HEK293 (cell line): Measurements from ENCODE around the gene ABCC11.

Experiments
- CTCF ChIA-PET: fragments of 350-600 bp; formaldehyde crosslinking; extraction: SDS; loops from one replicate; lab custom pipeline; 2021; ENCODE audit warnings: antibody characterized with exemption; lab: Yijun Ruan, JAX
- POLR2A ChIA-PET: fragments of 300-600 bp; formaldehyde crosslinking; extraction: SDS; loops from one replicate; lab custom pipeline; 2020; ENCODE audit warnings: antibody characterized with exemption, inconsistent platforms; lab: Yijun Ruan, JAX
- H3K27ac ChIP-seq: fragments of 200-500 bp; sonication (Bioruptor generic); 2 replicates; pipeline ENCODE4 v1.5.1; 2014; ENCODE audit warnings: low read depth, low read length, control low read depth, inconsistent platforms; ENCODE audit errors: extremely low read depth
- H3K36me3 ChIP-seq, 2 experiments: fragments of 200-500 bp in 1 of 2; sonication (Bioruptor generic) in 1 of 2; 1 replicate in 1 of 2; 2 replicates in 1 of 2; pipeline ENCODE4 v1.5.1; 2014 to 2017; ENCODE audit warnings: inconsistent platforms in 2 of 2, low read length in 2 of 2; ENCODE audit not compliant: control insufficient read depth in 2 of 2, insufficient read depth in 1 of 2
- H3K4me1 ChIP-seq: fragments of 200-500 bp; sonication (Bioruptor generic); 2 replicates; pipeline ENCODE4 v1.5.1; 2014; ENCODE audit warnings: mild to moderate bottlenecking, low read length, inconsistent platforms; ENCODE audit not compliant: control insufficient read depth, insufficient read depth
- H3K4me3 ChIP-seq: 2 replicates; pipeline ENCODE4 v1.5.1; 2011; ENCODE audit warnings: low read depth, mild to moderate bottlenecking, control low read depth, low read length, moderate library complexity
- H3K9me3 ChIP-seq: fragments of 200-500 bp; sonication (Bioruptor generic); 2 replicates; pipeline ENCODE4 v1.5.1; 2014; ENCODE audit warnings: low read depth, low read length, inconsistent platforms; ENCODE audit not compliant: control insufficient read depth, insufficient read depth
- PRDM1 ChIP-seq: fragments of 450-650 bp; formaldehyde crosslinking; IDR thresholded peaks from 2 replicates; pipeline ENCODE4; 2016; ENCODE audit warnings: missing biosample characterization, missing genetic modification characterization
- ZFP3 ChIP-seq: fragments of 450-650 bp; formaldehyde crosslinking; IDR thresholded peaks from 2 replicates; pipeline ENCODE4 v1.5.1; 2016; ENCODE audit warnings: low read depth, missing biosample characterization, missing genetic modification characterization
- ZIC2 ChIP-seq: fragments of 450-650 bp; formaldehyde crosslinking; IDR thresholded peaks from 2 replicates; pipeline ENCODE4 v1.5.1; 2016; ENCODE audit warnings: missing biosample characterization, missing genetic modification characterization
- ZNF140 ChIP-seq: fragments of 450-650 bp; formaldehyde crosslinking; IDR thresholded peaks from 2 replicates; pipeline ENCODE4 v1.5.1; 2016; ENCODE audit warnings: missing biosample characterization, missing genetic modification characterization
- ZNF16 ChIP-seq: fragments of 450-650 bp; formaldehyde crosslinking; IDR thresholded peaks from 2 replicates; pipeline ENCODE4 v1.5.1; 2016; ENCODE audit warnings: low read depth, missing biosample characterization, missing genetic modification characterization
- ZNF354C ChIP-seq: fragments of 450-650 bp; formaldehyde crosslinking; IDR thresholded peaks from 2 replicates; pipeline ENCODE4 v1.5.1; 2016; ENCODE audit warnings: missing biosample characterization, missing genetic modification characterization, low read depth, borderline replicate concordance
- ZNF426 ChIP-seq: fragments of 450-650 bp; formaldehyde crosslinking; IDR thresholded peaks from 2 replicates; pipeline ENCODE4 v1.5.1; 2017; ENCODE audit warnings: missing biosample characterization, missing genetic modification characterization, mild to moderate bottlenecking, inconsistent platforms, moderate library complexity
- ZNF626 ChIP-seq: fragments of 450-650 bp; sonication (Bioruptor Pico); formaldehyde crosslinking; IDR thresholded peaks from 2 replicates; pipeline ENCODE4 v1.5.1; 2018; ENCODE audit warnings: missing biosample characterization, missing genetic modification characterization, inconsistent platforms
- ZNF670 ChIP-seq: fragments of 450-650 bp; formaldehyde crosslinking; IDR thresholded peaks from 2 replicates; pipeline ENCODE4 v1.5.1; 2016; ENCODE audit warnings: missing biosample characterization, missing genetic modification characterization, low read depth
- ZNF777 ChIP-seq: fragments of 450-650 bp; formaldehyde crosslinking; IDR thresholded peaks from 2 replicates; pipeline ENCODE4 v1.5.1; 2017; ENCODE audit warnings: missing biosample characterization, missing genetic modification characterization, borderline replicate concordance
- TF ChIP-seq, protein P1 (sequence below): fragments of 450-650 bp; IDR thresholded peaks from 2 replicates; pipeline ENCODE4 v1.5.1; 2018; ENCODE audit warnings: missing biosample characterization, mild to moderate bottlenecking, missing genetic modification characterization
- TF ChIP-seq, protein P2 (sequence below): fragments of 450-650 bp; formaldehyde crosslinking; IDR thresholded peaks from 2 replicates; pipeline ENCODE4 v1.5.1; 2017; ENCODE audit warnings: missing biosample characterization, missing genetic modification characterization
- TF ChIP-seq, protein P3 (sequence below): fragments of 450-650 bp; formaldehyde crosslinking; IDR thresholded peaks from 2 replicates; pipeline ENCODE4 v1.5.1; 2016; ENCODE audit warnings: missing biosample characterization, missing genetic modification characterization
- TF ChIP-seq, protein P4 (sequence below): fragments of 450-650 bp; formaldehyde crosslinking; IDR thresholded peaks from 2 replicates; pipeline ENCODE4; 2016; ENCODE audit warnings: missing biosample characterization, missing genetic modification characterization
- TF ChIP-seq, protein P5 (sequence below): fragments of 450-650 bp; formaldehyde crosslinking; IDR thresholded peaks from 2 replicates; pipeline ENCODE4 v1.5.1; 2016; ENCODE audit warnings: missing biosample characterization, missing genetic modification characterization

ABCC11 gene

DNA sequence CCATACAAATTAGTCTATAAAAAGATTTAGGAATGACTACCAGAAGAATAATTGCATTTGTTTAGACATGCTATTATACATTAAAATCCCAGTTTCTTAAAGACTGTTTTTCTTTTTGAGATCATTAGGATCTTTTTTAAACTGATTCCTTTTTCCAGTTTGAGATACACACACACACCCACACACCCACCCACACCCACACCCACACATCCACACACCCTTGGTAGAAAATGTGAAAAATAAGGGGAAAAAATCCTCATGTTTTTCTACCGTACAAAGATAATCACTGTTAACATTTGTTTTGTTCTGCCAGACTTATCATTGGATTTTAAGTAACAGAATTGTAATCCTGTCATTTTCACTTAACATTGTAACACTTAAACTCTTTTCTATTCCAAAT, 27.1 kb upstream of the ABCC11 start (continued):
- TF ChIP-seq, protein P1, sequence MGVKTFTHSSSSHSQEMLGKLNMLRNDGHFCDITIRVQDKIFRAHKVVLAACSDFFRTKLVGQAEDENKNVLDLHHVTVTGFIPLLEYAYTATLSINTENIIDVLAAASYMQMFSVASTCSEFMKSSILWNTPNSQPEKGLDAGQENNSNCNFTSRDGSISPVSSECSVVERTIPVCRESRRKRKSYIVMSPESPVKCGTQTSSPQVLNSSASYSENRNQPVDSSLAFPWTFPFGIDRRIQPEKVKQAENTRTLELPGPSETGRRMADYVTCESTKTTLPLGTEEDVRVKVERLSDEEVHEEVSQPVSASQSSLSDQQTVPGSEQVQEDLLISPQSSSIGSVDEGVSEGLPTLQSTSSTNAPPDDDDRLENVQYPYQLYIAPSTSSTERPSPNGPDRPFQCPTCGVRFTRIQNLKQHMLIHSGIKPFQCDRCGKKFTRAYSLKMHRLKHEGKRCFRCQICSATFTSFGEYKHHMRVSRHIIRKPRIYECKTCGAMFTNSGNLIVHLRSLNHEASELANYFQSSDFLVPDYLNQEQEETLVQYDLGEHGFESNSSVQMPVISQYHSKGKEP (tag by site-specific recombination) = no peak
- TF ChIP-seq ZIC2 (tag by site-specific recombination) = no peak
- no peak for TF ChIP-seq ZNF426 (tag by site-specific recombination)

DNA sequence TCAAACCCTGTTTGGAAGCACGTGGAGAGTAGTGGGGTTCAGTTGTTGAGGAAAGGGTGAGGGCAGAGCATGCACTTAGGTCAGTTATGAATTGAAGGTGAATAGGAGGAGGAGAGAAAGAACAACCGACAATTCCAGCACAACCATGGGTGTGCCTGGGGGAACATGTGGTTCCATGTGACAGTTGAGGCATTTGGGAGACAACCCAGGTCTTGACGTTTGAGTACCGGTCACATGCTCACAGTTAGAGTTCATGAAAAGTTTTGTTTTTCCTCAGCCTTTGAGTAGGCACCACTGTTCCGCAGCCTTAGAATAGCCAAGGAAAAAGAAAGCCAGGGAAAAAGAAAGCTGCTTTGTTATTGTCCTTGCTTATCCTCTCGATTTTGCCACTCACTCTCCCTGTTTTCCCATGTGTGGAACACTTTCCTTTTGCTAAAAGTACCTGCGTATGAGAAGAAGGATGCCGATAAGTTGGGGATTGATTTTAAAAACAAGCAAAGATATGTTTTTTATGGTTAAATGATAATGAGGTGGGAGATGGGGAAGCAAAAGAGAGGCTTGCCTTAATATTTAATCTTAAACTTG, 25.6 kb upstream of the ABCC11 start:
- no peak overlapping the region for H3K27ac ChIP-seq
- CTCF ChIA-PET = interaction anchor here (0.8 kb wide), 1 partner anchor 350 kb away, joined by 3 read pairs; no protein-coding TSS in a partner anchor
- H3K4me3 ChIP-seq = no peak overlapping the region
- no peaks in the 10 kb centered on the region for H3K9me3 ChIP-seq
- H3K4me1 ChIP-seq = 0 out of 2 replicates have a peak, but pooled peaks cover 3% of the 10 kb centered on the region
- TF ChIP-seq ZNF626 (tag by site-specific recombination) (no peak), ZNF670 (tag by site-specific recombination) (no peak), ZNF354C (tag by site-specific recombination) (no peak), PRDM1 (tag by site-specific recombination) (peak; percentile 87), ZNF777 (tag by site-specific recombination) (no peak)
- TF ChIP-seq, protein P2, sequence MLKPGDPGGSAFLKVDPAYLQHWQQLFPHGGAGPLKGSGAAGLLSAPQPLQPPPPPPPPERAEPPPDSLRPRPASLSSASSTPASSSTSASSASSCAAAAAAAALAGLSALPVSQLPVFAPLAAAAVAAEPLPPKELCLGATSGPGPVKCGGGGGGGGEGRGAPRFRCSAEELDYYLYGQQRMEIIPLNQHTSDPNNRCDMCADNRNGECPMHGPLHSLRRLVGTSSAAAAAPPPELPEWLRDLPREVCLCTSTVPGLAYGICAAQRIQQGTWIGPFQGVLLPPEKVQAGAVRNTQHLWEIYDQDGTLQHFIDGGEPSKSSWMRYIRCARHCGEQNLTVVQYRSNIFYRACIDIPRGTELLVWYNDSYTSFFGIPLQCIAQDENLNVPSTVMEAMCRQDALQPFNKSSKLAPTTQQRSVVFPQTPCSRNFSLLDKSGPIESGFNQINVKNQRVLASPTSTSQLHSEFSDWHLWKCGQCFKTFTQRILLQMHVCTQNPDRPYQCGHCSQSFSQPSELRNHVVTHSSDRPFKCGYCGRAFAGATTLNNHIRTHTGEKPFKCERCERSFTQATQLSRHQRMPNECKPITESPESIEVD = no peak
- TF ChIP-seq, protein P3, sequence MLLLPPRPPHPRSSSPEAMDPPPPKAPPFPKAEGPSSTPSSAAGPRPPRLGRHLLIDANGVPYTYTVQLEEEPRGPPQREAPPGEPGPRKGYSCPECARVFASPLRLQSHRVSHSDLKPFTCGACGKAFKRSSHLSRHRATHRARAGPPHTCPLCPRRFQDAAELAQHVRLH (tag by site-specific recombination) = no peak
- TF ChIP-seq, protein P4, sequence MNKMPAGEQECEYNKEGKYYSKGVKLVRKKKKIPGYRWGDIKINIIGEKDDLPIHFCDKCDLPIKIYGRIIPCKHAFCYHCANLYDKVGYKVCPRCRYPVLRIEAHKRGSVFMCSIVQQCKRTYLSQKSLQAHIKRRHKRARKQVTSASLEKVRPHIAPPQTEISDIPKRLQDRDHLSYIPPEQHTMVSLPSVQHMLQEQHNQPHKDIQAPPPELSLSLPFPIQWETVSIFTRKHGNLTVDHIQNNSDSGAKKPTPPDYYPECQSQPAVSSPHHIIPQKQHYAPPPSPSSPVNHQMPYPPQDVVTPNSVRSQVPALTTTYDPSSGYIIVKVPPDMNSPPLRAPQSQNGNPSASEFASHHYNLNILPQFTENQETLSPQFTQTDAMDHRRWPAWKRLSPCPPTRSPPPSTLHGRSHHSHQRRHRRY = no peak
- POLR2A ChIA-PET = no interaction called here
- H3K36me3 ChIP-seq = peaks cover 16 to 42% of the 10 kb centered on the region in 2 experiments

GRCh38 chr16:48271728-48272127, 24.4 kb upstream of the ABCC11 start:
- no peaks in the 10 kb centered on the region for H3K9me3 ChIP-seq
- H3K27ac ChIP-seq = no peak overlapping the region
- ChIA-PET POLR2A (no interaction called here), CTCF (no interaction called here)
- H3K4me1 ChIP-seq = 0 out of 2 replicates have a peak, but pooled peaks cover under 1% of the 10 kb centered on the region
- TF ChIP-seq ZNF140 (tag by site-specific recombination) (no peak), ZNF16 (tag by site-specific recombination) (no peak), ZFP3 (tag by site-specific recombination) (no peak)
- TF ChIP-seq, protein P5, sequence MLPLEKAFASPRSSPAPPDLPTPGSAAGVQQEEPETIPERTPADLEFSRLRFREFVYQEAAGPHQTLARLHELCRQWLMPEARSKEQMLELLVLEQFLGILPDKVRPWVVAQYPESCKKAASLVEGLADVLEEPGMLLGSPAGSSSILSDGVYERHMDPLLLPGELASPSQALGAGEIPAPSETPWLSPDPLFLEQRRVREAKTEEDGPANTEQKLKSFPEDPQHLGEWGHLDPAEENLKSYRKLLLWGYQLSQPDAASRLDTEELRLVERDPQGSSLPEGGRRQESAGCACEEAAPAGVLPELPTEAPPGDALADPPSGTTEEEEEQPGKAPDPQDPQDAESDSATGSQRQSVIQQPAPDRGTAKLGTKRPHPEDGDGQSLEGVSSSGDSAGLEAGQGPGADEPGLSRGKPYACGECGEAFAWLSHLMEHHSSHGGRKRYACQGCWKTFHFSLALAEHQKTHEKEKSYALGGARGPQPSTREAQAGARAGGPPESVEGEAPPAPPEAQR (tag by site-specific recombination) = no peak
- TF ChIP-seq, protein P3 (tag by site-specific recombination) = no peak
- peaks cover 16 to 43% of the 10 kb centered on the region in 2 experiments for H3K36me3 ChIP-seq
- no peak overlapping the region for H3K4me3 ChIP-seq
